HG02885 (cell line): Measurements from ENCODE around the gene TAF6L.
"Not testable (repeated sequence)": the region's sequence is repeated elsewhere in the genome, so short reads cannot be mapped to it uniquely, and the experiment has no call there.

ENCODE experiments used
- ATAC-seq: cut with Tn5 transposase; IDR thresholded peaks from one replicate; pipeline ENCODE4 v1.9.1; 2021; ENCODE audit warnings: mild to moderate bottlenecking; ENCODE audit not compliant: unreplicated experiment, poor library complexity

Gene TAF6L, protein sequence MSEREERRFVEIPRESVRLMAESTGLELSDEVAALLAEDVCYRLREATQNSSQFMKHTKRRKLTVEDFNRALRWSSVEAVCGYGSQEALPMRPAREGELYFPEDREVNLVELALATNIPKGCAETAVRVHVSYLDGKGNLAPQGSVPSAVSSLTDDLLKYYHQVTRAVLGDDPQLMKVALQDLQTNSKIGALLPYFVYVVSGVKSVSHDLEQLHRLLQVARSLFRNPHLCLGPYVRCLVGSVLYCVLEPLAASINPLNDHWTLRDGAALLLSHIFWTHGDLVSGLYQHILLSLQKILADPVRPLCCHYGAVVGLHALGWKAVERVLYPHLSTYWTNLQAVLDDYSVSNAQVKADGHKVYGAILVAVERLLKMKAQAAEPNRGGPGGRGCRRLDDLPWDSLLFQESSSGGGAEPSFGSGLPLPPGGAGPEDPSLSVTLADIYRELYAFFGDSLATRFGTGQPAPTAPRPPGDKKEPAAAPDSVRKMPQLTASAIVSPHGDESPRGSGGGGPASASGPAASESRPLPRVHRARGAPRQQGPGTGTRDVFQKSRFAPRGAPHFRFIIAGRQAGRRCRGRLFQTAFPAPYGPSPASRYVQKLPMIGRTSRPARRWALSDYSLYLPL

DNA sequence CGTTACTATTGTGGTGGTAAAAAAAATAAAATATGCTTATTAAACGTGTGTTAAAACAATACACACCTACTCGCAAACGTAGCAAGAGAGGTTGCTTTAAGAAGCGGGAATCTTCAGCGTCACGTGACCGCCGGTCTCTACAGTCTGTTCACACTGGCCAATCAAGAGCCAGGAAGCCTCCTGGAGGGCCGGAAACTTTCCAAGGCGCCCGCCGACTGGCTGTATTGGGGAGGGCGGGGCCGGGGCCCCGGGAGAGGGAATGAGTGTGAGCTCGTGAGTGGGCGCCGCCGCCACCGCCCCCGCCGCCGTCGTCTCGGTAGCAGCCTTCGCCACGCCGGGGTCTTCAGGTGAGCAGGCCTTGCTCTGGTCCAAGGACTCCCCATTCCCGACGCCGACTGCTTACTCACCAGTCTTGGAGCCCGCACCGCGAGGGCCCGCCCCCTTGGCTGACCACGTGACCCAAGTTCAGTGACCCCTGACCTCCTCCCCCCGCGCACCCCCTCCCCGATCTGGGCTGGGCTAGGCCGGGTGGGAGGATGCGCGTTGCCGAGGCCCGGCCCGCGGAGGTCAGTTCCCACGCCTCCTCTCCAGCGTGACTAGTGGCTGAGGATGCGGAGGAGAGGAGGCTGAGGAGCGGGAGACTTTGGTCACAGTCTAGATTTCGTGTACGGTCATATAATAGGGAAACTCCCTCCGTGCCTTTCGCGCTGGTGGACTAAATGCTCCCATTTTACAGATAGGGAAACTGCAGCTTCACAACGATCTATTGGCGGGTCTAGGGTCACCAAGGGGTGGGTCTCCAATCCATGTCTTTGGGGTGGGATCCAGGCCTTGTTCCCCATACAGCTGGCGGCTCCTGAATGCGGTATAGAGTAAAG lies at the start of gene TAF6L:
Gene TAF6L (plus strand): TSS at position 253 of the 878 bp plus-strand sequence. CDS start 4,388 bp downstream, outside the sequence.
- peak; percentile 86 for ATAC-seq

DNA sequence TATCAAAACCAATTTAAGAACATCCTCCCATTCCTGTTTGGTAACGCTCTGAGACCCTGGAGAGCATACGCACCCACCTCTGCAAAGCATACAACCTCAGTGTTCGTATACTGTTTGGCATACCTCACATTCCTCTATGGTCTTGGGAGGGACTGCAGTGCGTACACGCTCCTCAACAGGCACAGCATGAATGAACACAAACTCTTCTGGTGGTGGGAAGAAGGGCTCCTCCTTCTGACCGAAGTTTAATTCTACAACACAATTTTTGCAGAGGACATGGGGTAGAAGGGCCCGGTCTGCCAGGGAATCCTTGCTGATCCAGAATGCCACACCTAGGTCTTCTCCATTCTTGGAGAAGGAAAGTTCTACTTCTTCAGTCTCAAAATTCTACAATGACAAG lies 49.2 kb upstream of the TAF6L start:
- no peak for ATAC-seq

DNA sequence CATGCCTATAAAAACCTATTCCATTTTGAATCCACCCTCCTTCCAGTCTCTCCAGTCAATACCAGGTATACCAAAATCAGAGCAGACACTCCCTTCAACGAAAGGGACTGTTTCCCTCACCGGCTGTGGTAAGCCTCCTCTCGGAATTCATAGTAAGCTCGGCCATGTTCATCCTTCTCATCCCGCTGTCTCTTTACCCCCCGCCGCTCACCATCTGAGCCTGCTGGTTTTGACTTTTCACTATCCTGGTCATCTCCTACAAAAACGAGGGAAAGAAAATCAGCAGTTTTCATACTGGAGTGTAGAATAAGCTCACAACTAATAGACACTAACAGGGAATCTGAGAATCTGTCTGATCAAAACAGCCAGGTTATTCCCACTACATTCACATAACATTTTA lies 47.0 kb upstream of the TAF6L start:
- ATAC-seq, result no peak

DNA sequence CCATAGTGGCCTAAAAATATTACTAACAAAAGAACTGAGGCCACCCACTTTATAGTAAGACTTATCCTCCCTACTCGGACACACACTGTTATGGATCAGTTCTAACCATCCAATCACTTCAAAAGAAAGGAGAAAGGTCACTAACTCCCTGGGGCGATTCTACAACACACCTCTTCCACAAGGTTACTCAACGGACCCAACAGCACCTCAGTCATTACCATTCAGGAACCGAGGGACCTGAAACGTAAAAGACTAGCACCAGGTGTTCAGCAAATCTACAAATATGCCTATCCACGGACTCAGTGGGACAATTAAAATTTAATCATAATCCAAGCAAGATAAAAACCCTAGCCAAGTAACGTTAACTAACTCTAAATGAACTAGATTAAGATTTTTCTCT lies 45.5 kb upstream of the TAF6L start:
- no peak for ATAC-seq

DNA sequence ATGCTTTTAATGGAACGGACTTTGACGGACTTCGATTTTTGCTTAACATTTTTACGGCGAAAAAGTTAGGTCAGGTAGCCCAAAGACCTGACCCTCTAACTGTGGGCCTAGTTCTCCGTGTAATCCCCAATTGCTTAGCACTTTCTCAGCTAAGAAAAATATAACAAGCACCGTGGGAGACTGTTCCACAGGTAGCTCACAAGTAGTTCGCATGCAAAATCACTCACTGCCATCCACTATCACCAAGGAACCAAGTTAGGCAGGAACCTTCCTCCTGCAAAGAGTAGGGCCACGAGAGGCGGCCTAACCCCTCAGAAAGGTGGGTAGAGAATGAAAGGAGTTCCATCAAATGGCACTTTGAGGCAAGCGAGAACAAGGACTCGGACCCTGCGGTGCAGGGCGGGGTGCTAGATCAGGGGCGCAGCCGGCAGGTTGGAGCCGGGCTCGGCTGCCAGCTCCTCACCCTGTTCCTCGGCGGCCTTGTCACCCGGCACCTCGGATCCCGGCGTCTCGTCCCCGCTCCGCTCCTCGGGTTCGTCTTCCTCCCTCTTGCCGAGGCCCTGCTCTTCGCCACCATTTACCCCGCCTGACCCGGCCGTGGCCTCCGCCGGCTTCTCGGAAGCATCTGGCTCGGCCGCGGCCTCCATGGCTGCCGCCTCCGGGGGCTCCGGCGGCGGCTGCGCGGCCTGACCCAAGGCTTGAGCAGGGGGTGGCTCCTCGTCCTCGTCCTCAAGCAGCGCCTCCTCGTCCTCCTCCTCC lies 44.9 kb upstream of the TAF6L start:
- no peak for ATAC-seq

DNA sequence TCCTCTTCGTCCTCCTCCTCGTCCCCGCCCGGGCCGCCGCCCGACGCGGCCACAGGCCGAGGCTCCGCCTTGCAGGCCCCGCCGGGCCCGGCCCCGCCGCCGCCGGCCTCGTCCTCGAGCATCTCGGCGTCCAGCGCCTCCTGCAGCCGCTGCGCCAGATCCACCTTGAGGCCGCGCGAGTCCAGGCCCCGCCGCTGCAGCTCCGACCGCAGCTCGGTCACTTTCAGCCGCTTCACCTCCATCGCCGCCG lies 44.4 kb upstream of the TAF6L start:
- no peak for ATAC-seq

DNA sequence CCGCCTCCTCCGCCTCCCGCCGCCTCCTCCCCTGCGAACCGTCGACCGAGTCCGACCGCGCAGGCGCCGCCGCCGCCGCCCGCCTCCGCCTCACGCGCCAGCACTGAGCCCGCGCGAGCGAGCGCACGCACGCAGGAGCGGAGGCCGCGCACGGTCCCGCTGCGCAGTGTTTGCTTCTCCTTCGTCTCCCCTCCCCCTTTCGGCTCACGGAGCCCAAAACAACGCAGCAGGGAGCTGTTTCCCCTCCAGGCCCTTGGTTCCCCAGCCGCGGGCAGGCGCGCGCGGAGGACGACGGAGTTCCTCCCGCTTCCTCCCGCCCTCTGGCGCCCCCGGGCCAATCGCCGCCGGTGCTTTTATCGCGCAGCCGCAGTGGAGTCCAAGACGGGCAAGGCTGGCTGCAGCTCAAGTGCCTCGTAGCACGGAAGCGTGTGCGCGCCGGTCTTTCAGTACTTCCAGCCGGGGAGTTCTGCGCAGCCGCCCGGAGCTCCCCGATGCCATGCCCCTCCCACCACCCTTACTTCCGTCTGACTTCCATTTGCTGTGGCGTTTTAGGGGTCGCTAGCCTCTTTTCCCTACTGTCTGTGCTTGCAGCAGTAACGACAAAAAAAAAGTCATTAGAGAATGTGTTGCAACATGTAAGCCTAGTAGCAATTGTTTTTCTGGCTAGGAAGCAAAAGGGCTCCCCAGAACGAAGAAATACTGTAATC lies 43.9 kb upstream of the TAF6L start, which contains the start of gene HNRNPUL2:
Gene HNRNPUL2 (minus strand): TSS at position 293 of the 707 bp plus-strand sequence. CDS start 301 bp downstream, outside the sequence.
- ATAC-seq, result peak; percentile 70

DNA sequence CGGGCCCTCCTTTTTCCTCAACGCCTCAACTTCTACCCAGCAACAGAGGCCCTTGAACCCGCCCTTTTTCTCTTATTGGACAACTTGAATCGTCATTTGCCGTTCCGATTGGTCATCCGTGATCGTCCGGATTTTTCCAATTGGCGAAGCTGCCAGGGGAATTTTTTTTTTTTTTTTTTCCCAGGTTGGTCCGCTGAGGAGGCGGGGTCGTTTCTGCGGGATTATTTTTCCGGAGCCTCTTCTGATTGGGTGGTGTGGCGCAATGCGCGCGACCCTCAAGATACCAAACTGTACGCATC lies 43.4 kb upstream of the TAF6L start:
- peak; percentile 65 for ATAC-seq

DNA sequence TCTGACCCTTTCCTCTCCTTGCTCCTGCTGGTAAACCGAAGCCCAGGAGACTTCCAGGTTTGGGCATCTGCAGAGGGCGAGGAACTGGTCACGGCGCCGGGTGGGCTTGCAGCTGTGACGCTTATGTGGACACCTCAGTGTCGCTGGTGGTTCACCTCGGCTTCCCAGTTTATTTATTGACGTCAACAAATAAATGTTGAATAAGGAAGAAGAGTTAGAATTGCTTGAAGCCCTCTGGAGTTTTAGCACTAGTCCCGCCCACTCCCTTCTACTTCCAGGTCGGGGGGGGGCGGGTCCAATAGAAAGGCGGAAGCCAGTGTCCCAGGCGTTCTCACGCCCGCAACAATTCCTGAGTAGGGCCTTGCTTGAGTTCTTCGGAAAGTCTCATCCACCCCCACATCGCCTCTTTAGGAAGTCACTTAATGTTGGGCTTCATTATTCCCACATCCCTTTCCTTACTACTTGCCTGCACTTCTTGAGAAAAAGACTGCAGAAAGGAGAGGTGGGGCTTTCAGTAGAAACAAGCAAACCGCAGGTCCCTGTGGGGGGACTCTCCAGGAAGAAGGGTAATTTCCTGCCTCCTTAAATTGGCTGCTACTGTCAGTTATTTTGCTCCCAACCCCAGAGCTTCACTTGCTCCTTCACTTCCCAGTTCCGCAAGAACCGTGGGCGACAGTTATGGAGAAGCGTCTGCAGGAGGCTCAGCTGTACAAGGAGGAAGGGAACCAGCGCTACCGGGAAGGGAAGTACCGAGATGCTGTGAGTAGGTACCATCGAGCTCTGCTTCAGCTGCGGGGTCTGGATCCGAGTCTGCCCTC lies 42.8 kb upstream of the TAF6L start, which contains the start of gene TTC9C:
Gene TTC9C (plus strand): TSS at position 316 of the 818 bp plus-strand sequence. CDS start 363 bp downstream, at position 679.
- peak; percentile 13 for ATAC-seq

DNA sequence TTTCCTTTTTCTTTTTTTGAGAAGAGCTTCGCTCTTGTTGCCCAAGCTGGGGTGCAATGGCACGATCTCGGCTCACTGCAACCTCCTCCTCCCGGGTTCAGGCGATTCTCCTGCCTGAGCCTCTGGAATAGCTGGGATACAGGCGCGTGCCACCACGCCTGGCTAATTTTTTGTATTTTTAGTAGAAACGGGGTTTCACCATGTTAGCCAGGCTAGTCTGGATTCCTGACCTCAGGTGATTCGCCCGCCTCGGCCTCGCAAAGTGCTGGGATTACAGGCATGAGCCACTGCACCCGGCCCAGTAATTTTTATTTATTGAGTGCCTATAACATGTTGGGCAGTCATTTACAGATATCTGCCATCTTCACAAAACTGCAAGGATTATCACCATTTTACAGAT lies 41.1 kb upstream of the TAF6L start:
- ATAC-seq, result not testable (repeated sequence)

DNA sequence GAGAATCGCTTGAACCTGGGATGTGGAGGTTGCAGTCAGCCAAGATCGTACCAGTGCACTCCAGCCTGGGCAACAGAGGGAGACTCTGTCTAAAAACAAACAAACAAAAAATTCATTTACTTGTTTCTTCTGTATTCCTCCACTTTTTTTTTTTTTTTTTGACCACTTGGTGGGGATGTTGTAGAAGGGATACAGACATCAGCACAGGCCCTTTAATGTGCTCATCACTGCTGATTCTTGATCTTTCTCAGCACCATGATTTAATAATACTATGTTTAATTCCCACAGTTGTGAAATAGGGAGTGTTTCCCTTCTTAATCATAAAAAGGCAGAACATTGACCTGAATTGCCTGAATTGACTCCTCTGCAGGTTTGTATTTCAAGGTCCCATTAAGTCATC lies 38.4 kb upstream of the TAF6L start:
- no peak for ATAC-seq

DNA sequence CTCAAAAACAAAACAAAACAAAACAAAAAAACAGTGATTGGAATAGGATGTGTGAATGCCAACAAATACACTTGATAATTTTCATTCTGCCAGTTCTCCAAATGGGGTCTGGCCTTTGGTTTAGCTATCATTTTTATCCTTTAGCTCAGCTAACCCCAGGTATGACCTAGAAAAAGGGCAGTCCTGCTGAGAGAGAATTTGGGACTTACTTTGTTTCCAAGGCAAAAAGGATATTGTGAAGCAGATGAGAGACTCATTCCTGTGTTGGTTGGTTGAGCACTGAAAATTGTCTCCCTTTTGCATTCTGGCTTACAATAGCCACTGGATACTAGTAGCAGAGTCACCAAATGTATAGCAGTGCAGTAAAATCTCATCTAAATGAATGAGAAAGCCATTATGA lies 34.0 kb upstream of the TAF6L start:
- ATAC-seq, result no peak

DNA sequence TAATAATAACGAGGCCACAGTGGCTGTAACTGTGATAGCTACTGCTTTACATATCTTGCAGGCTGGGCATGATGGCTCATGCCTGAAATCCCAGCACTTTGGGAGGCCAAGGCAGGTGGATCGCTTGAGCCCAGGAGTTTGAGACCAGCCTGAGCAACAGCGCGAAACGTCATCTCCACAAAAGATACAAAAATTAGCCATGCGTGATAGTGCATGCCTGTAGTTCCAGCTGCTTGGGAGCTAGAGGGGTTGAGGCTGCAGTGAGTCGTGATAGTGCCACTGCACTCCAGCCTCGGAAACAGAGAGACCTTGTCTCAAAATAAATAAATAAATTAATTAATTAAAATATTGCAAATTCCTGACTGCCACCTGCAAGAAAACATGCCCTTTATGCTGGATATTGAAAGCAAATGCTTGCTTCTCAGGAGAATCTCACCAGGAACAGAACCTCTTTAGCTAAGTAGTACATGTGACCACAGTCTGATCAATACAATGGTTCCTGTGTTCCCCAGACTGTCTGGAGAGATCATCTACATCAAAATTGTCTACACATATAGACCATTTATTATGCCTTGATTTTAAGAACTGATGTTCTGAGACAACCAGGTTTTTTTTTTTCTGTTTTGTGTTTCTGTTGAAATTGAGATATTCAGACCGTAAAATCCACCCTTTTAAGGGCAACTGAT lies 23.6 kb upstream of the TAF6L start:
- no peak for ATAC-seq

DNA sequence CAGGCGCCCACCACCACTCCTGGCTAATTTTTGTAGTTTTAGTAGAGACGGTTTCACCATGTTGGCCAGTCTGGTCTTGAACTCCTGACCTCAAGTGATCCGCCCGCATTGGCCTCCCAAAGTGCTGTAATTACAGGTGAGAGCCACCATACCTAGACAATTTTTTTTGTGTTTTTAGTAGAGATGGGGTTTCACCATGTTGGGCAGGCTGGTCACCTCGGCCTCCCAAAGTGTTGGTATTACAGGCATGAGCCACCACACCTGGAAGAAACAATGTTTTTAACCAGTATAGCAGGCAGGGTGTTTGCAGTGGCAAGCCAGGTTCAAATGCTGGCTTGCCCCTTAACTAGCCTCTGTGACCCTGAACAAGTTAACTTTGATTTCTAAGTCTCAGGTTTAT lies 21.3 kb upstream of the TAF6L start:
- ATAC-seq, result not testable (repeated sequence)

DNA sequence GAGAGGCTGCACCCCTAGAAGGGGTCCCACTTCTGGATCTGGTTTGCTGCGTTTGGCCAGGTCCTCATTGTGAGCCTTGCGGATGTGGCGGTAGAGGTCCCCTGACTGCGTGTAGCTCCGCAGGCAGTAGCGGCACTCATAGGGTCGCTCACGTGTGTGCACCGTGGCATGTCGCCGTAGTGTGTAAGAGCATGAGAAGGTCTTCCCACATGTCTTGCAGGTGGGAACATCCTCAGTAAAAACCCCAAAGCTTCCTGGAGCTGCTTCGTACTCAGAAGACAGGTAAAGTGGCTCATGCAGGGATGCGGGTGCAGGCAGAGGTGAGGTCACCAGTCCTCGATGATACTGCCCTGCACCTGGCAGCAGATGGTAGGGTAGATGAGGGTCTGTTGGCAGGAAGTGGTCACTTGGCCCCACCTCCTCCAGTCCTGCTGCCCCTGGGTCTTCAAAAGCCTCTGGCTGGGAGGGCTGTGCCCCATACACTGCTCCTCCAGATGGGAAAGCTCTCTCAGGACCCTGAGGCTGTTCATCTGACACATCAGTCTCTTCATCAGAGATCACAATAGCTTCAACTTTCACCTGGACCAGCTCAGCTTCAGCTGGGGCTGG lies 18.9 kb upstream of the TAF6L start:
- ATAC-seq, result no peak

DNA sequence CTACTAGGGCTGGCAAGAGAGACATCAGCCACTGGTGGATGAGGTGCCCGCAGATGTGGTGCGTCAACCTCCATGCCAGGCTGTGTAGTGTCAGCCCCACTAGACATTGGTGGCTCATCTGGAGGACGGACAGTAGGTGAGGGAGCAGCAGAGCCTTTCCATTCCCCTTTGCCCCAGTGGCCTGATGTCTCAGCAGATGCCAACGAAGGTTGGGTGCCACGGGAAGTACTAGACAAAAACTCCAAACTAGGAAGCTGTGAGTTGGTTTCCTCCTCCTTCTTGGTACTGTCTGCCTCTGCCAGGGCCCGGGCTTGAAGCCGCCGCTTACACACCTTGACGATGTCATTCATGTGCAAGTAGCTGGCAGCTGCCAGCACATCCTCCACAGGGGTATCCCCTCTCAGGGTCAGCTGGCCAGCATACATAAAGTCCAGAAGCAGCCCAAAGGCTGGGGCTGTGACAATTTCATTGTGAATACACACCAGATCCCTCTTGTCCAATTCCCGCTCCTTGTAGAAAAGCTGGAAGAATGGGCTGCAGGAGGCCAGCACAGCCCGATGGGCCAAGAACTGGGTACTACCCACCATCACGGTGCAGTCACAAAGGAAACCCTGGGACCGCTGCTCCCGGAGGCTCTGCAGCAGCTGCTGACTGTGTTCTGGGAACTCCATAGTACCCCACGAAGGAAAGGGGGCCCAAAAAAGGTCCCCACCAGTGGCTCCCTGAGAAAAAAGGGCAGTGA lies 18.0 kb upstream of the TAF6L start:
- ATAC-seq, result no peak
